Loucy (cell line): ENCODE measurements around the gene DCAF6.

Source experiments
- EZH2phosphoT487 ChIP-seq: fragments of 200-600 bp; IDR thresholded peaks from 2 replicates; pipeline ENCODE4 v1.6.1; 2018; ENCODE audit warnings: antibody characterized with exemption, mild to moderate bottlenecking, moderate library complexity, borderline replicate concordance
- TF ChIP-seq, protein P1 (sequence below): fragments of 200-600 bp; sonication (generic); conservative IDR thresholded peaks from 2 replicates; pipeline ENCODE4 v1.5.1; 2014; ENCODE audit warnings: mild to moderate bottlenecking, antibody characterized with exemption, low read length

DNA sequence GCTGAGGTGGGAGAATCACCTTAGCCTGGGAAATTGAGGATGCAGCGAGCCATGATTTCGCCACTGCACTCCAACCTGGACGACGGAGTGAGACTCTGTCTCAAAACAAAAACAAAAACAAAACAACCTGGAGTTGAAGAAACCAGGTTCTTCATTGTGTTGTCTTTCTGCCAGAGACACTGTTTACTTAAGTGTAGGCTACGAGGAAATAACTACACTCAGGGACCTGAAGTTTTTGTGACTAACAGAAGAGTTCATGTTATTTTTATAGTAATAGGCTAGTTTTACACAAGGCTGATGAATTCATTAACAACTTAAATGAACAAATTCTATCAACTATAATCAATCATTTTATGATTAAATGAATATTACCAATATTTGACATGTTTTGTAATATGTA is 98.9 kb downstream of the DCAF6 start:
- TF ChIP-seq, protein P1, sequence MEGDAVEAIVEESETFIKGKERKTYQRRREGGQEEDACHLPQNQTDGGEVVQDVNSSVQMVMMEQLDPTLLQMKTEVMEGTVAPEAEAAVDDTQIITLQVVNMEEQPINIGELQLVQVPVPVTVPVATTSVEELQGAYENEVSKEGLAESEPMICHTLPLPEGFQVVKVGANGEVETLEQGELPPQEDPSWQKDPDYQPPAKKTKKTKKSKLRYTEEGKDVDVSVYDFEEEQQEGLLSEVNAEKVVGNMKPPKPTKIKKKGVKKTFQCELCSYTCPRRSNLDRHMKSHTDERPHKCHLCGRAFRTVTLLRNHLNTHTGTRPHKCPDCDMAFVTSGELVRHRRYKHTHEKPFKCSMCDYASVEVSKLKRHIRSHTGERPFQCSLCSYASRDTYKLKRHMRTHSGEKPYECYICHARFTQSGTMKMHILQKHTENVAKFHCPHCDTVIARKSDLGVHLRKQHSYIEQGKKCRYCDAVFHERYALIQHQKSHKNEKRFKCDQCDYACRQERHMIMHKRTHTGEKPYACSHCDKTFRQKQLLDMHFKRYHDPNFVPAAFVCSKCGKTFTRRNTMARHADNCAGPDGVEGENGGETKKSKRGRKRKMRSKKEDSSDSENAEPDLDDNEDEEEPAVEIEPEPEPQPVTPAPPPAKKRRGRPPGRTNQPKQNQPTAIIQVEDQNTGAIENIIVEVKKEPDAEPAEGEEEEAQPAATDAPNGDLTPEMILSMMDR = no peak
- no peak for TF ChIP-seq EZH2phosphoT487
